ENCODE data around the gene ADORA2B.

DNA sequence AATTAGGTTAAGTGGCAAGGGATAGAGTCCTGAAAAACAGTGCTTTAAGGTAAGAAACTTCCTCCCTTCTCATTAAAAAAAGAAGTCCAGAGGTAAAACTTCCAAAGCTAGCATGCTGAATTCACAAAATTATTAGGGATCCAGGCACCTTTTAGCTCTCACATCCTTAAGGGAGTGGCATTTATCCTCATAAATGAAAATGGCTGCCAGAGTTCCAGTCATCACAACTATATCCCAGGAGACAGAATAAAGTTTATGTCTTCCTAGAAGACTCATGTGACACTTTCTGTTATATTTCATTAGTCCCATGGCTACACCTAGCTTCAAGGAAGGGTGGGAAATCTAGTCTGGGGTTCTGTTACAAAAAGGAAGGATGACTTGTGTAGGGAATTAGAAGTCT lies 23.3 kb upstream of the ADORA2B start:
- TF ChIP-seq, protein P1, sequence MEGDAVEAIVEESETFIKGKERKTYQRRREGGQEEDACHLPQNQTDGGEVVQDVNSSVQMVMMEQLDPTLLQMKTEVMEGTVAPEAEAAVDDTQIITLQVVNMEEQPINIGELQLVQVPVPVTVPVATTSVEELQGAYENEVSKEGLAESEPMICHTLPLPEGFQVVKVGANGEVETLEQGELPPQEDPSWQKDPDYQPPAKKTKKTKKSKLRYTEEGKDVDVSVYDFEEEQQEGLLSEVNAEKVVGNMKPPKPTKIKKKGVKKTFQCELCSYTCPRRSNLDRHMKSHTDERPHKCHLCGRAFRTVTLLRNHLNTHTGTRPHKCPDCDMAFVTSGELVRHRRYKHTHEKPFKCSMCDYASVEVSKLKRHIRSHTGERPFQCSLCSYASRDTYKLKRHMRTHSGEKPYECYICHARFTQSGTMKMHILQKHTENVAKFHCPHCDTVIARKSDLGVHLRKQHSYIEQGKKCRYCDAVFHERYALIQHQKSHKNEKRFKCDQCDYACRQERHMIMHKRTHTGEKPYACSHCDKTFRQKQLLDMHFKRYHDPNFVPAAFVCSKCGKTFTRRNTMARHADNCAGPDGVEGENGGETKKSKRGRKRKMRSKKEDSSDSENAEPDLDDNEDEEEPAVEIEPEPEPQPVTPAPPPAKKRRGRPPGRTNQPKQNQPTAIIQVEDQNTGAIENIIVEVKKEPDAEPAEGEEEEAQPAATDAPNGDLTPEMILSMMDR (IDR thresholded peaks at IDR 0.05): no peak
- TF ChIP-seq EP300 (IDR thresholded peaks at IDR 0.05) (no peak), POLR2A (IDR thresholded peaks at IDR 0.05) (no peak)
